GM19238 (cell line): ENCODE results near the gene ATP5ME.

Source experiments
- DNase-seq: peaks from one replicate; pipeline ENCODE4 v3.0.0; 2011; ENCODE audit warnings: low spot score; ENCODE audit not compliant: insufficient read length

The ATP5ME gene

GRCh38 chr4:684623-685327 lies 10.7 kb upstream of the ATP5ME start:
- DNase-seq: no peak

GRCh38 chr4:683982-684622 lies 10.0 kb upstream of the ATP5ME start:
- DNase-seq: no peak

DNA sequence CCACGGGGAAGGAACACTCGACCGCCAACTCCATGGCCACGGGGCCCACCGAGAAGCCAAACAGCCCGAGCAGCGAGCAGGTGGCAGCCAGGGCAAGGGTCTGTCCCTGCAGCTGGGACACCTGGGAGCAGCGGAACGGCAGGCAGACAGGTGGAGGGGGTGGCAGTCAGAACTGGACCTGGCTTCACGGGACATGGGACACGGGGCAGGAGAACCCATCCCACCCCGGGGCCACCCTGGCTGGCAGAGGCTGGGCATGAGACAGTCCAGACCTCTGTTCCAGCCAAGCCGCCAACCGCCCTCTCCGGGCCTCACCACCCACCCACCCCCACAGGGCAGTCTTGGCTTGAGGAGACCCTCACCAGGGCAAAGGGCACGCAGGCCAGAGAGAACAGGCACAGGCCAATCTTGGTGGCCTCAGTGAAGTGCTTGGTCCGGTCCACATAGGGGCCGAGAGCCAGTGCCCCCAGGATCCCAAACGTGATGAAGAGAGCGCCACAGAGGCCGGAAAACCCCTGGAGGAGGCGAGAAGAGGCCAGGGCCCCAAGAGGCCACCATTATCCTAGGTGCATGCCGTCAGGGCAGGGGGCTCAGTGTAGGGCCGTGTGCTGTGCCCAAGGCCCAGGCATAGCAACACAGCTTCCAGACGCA lies 9.3 kb upstream of the ATP5ME start:
- no peak for DNase-seq

GRCh38 chr4:682490-683172 lies 8.6 kb upstream of the ATP5ME start:
- DNase-seq: no peak

- DNase-seq: no peak
These were observed 7.8 kb upstream of the ATP5ME start for GRCh38 chr4:681736-682451.

GRCh38 chr4:680928-681645 lies 7.0 kb upstream of the ATP5ME start:
- DNase-seq: no peak

GRCh38 chr4:680551-680927 lies 6.5 kb upstream of the ATP5ME start:
- no peak for DNase-seq

DNA sequence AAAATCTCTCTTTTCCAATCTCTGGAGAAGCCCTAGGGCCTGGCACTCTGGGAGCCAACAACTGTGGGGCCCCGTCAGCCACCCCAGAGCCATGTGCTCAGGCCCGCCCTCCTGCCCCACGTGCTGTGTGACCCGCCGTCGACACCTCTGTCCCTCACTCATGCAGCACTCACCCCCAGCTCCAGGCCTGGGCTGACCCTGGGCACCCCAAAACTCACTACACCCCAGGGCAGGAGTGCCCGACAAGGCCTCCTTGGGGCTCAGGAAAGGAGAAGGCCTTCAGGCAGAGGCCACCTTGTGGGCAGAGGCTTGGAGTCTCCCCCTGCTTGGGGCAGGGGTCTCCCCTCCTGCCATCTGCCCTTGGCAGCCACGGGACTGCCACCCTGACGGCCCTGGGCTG lies 6.0 kb upstream of the ATP5ME start:
- no peak for DNase-seq

DNA sequence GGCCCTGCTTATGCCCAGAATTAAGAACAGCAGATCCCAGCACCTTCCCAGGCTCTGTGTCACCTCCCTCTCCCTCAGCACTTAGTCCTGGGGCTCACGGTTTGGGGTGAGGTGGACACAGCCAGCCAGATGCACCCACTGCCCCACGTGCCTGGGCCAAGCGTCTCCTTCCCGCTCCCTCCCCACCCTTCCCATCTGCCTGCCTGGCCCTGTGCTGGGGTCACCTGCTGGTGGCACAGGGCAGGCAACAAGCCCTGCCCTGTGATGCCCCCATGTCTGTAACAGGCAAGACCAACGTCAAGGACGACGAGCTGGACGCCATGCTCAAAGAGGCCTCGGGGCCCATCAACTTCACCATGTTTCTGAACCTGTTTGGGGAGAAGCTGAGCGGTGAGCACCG lies 5.6 kb upstream of the ATP5ME start:
- no peak for DNase-seq

DNA sequence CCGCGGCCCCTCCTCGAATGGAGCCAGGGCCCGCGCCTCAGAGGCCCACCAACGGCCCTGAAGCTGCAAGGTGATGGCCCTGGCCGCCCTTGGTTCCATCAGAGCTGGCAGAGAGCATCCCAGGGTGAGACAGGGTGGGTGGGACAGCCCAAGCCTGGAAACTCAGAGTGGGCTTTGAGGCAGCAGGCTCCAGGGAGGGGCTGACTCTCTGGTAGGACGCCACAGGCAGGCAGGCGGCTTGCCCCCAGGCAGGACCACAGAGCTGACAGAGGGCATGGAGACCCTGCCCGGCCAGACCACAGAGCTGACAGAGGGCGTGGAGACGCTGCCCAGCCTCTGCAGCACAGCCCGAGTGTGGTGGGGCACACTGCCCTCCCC lies 5.0 kb upstream of the ATP5ME start:
- DNase-seq: no peak

DNA sequence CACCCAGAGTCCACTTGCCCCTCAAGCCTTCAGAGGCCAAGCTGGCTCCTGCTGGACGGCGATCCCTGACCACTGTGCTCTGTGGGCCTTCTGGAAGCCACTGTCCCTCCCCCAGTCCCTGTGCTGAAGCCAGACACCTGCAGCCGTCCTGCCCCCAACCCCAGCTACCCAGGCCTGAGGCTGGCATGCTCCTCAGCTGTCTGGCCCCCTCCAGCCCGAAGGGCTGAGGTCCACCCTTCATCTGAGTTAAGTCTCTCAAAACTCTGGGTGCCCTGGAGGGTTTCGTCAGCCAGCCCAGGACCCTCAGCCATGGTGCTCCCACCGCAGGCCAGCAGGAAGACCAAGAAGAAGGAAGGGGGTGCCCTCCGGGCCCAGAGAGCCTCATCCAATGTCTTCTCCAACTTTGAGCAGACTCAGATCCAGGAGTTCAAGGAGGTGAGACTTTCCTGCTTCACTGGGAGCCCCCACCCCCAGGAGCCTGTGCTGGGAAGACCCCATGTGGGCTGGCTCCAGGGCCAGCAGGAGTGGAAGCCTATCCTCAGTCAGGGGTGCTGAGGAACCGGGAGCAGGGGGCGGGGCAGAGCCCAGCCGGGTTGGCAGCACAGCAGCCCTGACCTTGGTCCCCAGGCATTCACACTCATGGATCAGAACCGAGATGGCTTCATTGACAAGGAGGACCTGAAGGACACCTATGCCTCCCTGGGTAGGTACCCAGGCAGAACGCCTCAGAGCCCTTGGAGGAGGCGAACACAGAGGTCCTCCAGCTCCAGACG lies 4.4 kb upstream of the ATP5ME start:
- no peak for DNase-seq

- DNase-seq: no peak
These were observed 3.6 kb upstream of the ATP5ME start for GRCh38 chr4:677431-678293.

DNA sequence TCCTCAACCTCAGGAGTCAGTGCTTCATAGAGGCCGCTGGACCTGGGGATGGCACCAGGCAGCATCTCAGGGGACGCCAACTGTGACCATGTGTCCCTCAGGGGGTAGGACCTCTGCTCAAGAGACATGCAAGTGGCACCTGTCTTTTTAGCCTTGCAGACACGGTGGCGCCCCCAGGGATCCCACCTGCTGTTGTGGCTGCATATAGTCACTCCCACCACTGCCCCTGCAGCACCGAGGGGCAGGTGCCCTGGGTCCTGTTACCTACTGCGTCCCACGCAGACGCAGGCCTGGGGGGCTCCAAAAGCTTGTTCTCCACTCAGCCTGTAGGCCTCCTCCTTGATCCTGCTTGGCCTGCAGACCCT lies 2.8 kb upstream of the ATP5ME start:
- no peak for DNase-seq

DNA sequence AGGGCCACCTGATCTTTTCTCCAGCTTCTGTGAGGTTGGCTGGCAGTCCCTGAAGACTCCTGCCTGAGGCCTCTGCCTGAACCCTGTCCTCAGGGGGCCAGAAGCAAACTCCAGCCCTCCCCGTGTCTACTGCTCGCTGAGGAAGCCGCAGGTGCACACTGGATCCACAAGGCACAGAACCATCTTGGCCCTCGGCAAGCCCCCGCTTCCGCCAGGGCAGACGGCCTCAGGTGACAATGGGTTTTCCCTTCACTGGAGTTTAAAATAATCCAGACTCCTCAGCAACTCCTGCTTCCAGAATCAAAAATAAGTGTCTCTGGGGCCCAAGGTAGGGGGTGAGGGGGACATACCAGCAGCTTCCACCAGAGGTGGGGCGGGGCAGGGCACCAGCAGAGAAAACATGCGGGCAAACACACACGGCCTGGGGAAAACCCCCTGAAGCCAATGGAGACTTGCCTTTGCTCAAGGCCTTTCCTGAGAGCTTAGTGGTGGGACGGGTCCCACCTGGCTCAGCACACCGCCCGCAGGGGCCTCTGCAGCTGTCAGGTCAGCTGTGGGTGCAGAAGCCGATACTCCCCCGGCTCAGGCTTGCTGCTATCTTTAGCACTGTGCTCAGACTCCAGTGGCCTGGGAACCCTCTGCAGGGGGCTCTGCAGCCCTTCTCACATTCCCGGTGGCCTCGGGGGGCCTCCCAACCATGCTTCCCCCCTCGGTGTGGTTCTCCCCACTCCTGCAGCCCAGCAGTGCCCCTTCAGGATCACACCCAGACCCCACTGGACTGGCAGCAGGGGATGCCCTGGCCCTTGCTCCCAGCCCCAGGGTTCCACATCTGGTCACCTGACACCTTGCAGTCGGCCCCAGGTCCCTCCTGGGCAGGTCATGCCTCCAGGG lies 2.1 kb upstream of the ATP5ME start:
- no peak for DNase-seq

GRCh38 chr4:675036-675882 lies 1.2 kb upstream of the ATP5ME start:
- DNase-seq: no peak

DNA sequence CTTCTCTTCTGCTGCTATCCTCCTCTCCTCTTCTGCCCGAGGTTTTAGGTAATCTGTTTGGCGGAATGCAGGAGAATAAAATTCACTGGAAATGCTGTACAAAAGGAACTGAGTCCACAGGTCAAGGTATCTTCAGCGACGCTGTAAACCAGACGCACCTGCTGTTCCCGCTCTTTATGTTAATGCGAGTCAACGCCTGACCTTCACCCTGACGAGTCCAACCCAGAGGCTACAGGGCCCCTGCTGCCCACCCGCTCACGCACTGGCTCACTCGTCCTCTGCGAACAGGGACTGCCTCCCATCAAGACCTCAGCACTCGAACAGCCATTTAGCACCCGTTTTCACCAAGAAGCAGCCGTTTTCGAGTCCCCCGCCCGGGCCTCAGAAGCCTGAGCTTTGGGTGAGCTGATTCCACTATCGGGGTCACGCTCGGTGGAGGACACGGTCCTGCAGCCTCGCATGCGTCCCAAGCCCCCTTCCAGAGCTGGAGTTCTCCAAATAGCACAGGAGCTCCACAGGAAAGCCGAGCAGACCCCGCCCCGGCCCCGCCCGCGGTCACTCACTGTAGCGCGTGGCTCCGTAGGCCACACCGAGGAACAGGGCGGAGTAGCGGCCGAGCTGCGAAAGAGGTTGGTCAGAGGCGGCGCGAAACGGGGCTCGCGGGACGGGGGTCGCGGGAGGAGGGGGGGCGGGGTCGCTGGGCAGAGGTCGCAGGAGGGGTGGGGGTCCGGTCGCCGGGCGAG lies 556 bp downstream of the ATP5ME start:
- DNase-seq: no peak

DNA sequence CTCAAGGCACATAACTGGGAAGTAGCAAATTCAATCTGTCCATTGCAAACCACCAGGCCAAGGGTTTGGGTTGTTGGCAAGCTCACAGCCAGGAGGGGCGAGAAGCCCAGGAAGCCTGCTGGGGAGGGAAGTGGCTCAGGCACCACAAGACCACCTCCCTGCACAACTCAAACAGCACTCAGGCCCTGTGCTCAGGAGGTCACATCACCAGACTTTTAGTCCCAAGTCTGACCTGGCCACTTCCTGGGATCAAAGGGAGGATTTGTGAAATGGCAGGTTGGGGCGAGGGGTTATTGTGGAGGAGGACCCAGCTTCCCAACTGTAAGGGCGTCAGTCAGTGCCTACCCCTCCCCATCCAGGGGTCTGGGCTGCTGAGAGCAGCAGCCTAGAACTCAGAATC lies 2.3 kb downstream of the ATP5ME start:
- DNase-seq: no peak
